Measurements from ENCODE around the gene CCDC57. TPM values are rescaled to one million over a fixed set of nuclear protein-coding genes. Genes with fewer than 3 reads are reported as not detected.

CCDC57 gene
- total and polyA plus RNA-seq, 2 of the 8 experiments (the other 6 are each of a cell fraction or from before 2014, with no cell fraction given), result 8.4 to 12.9 TPM

- Histone ChIP-seq H4K5ac (ENCODE audit: insufficient read length, low read depth, low read length) (no peak overlapping the region), H2BK12ac (ENCODE audit: low read depth, low read length) (no peak overlapping the region), H3K9me3 (ENCODE audit: insufficient read depth in 2 of 2, low read depth in 1 of 2, low read length in 1 of 2) (no peaks in the 10 kb centered on the region), H3K4me1 (replicated peaks in 1 of 4; ENCODE audit: control insufficient read depth in 3 of 4, insufficient read depth in 4 of 4, low read length in 3 of 4) (peaks cover 8 to 20% (median 14%) of the 10 kb centered on the region in 4 experiments), H2BK20ac (ENCODE audit: low read length) (no peak overlapping the region), H3K9ac (replicated peaks in 1 of 4; ENCODE audit: extremely low read depth in 1 of 4, low read depth in 3 of 4, low read length in 3 of 4) (no peak overlapping the region), H3K27me3 (replicated peaks in 1 of 4; ENCODE audit: control insufficient read depth in 3 of 4, extremely low read depth in 1 of 4, insufficient read depth in 3 of 4, low read length in 3 of 4) (peaks cover 54 to 91% (median 84%) of the 10 kb centered on the region in 4 experiments), H2BK5ac (ENCODE audit: low read depth, low read length) (no peak overlapping the region), H4K91ac (replicated peaks; ENCODE audit: insufficient read length, low read length) (no peak overlapping the region), H3K4ac (replicated peaks; ENCODE audit: insufficient read length, low read depth, low read length) (no peak overlapping the region), H2BK120ac (replicated peaks; ENCODE audit: low read depth, low read length) (no peak overlapping the region), H3K36me3 (ENCODE audit: control insufficient read depth in 2 of 4, insufficient read depth in 4 of 4, low read length in 3 of 4) (peaks cover 0 to 8% (median 2%) of the 10 kb centered on the region in 4 experiments; a peak in 3 of 8 replicates), H3K79me2 (ENCODE audit: control insufficient read depth in 1 of 2, insufficient read depth in 2 of 2, low read length in 2 of 2) (no peaks in the 10 kb centered on the region), H3K27ac (ENCODE audit: low read depth, low read length) (no peak overlapping the region), H3K4me2 (ENCODE audit: insufficient read depth in 1 of 2, low read depth in 2 of 2, low read length in 2 of 2) (peak overlapping the region; percentile 24 to 47; a peak in 3 of 4 replicates), H3K23me2 (ENCODE audit: low read depth, low read length) (no peaks in the 10 kb centered on the region), H2AK5ac (ENCODE audit: low read depth, low read length) (no peak overlapping the region), H4K20me1 (replicated peaks in 1 of 2; ENCODE audit: control insufficient read depth in 1 of 2, insufficient read depth in 2 of 2, low read length in 2 of 2) (peaks cover 35 to 48% of the 10 kb centered on the region in 2 experiments), H3K4me3 (ENCODE audit: extremely low read depth in 1 of 4, insufficient read depth in 2 of 4, low read depth in 3 of 4, low read length in 4 of 4) (peak overlapping the region in 3 of 4 experiments; percentile 0 to 7 (median 4); a peak in 2 of 8 replicates), H2BK15ac (ENCODE audit: low read length) (no peak overlapping the region), H3K14ac (ENCODE audit: insufficient read length) (no peak overlapping the region), H4K8ac (ENCODE audit: extremely low read depth, insufficient read depth, low read length) (no peak overlapping the region), H3K79me1 (ENCODE audit: low read depth, low read length) (no peaks in the 10 kb centered on the region), H3K23ac (ENCODE audit: insufficient read length) (no peak overlapping the region), H3K18ac (ENCODE audit: extremely low read depth, low read length) (no peak overlapping the region), H2AFZ (ENCODE audit: low read length) (no peak overlapping the region), H3K56ac (replicated peaks; ENCODE audit: insufficient read length, low read depth, low read length) (no peak overlapping the region)
- 51% methylated on average over 10 of the region's 10 CpGs; no CpG with 5 or more reads in 1 of the 2 experiments for WGBS, 2 experiments (ENCODE audit: extremely low coverage in 1 of 2, insufficient coverage in 1 of 2, insufficient read length in 1 of 2, insufficient replicate concordance in 2 of 2, low coverage in 1 of 2, low lambda C conversion rate in 2 of 2, missing lambda C conversion rate in 1 of 2)
- FAIRE-seq (no peak), DNase-seq (ENCODE audit: low read depth in 1 of 2, low spot score in 2 of 2) (no peak)
- CTCF ChIA-PET (ENCODE audit: partially characterized antibody), result interaction anchor here (1.2 kb wide), 1 partner anchor 145 kb away, joined by 3 read pairs; no protein-coding TSS in a partner anchor
- TF ChIP-seq E2F6 (IDR thresholded peaks at IDR 0.05) (no peak), USF2 (IDR thresholded peaks at IDR 0.05; ENCODE audit: low read length) (no peak), EZH2 (IDR thresholded peaks at IDR 0.05; ENCODE audit: low read depth, low read length, severe bottlenecking) (peak; percentile 3)
- POLR2A ChIA-PET (ENCODE audit: partially characterized antibody), result interaction anchor here (1.2 kb wide), 1 partner anchor 145 kb away, joined by 3 read pairs; no protein-coding TSS in a partner anchor
Measured at GRCh38 chr17:82175201-82175600, 37.4 kb downstream of the CCDC57 start.
